Posterior vena cava (tissue), 2 donors: ENCODE results near the gene RTN4RL2. TPM values are rescaled to one million over a fixed set of nuclear protein-coding genes. Genes with fewer than 3 reads are reported as not detected.

ENCODE experiments used
- DNase-seq: peaks from one replicate; pipeline ENCODE4 v3.0.0-alpha.2; 2020; ENCODE audit warnings: low spot score
- intact Hi-C, 2 donors: fragments of 100-400 bp; cut with DNase I; formaldehyde crosslinking; loops; one replicate each; pipeline versions ENCODE4 v1.14.1 to v1.14.2; 2022 to 2023
- total RNA-seq, 2 donors: library from RNA; stranded (reverse); fragmentation: NEBNext Ultra II Directional; extraction: Animal tissue kit (Norgen Biotek cat#: 25700); gene quantifications; one replicate each; pipeline ENCODE4 v1.2.1, GENCODE V29; 2021
- donor health status: DM: yes; HTN: yes; CAD: no.
- donor health status: DM: yes; HTN: yes; CAD: no.

The RTN4RL2 gene
- total RNA-seq, 2 donors from 2014 or later, result 2.0 to 2.9 TPM

DNA sequence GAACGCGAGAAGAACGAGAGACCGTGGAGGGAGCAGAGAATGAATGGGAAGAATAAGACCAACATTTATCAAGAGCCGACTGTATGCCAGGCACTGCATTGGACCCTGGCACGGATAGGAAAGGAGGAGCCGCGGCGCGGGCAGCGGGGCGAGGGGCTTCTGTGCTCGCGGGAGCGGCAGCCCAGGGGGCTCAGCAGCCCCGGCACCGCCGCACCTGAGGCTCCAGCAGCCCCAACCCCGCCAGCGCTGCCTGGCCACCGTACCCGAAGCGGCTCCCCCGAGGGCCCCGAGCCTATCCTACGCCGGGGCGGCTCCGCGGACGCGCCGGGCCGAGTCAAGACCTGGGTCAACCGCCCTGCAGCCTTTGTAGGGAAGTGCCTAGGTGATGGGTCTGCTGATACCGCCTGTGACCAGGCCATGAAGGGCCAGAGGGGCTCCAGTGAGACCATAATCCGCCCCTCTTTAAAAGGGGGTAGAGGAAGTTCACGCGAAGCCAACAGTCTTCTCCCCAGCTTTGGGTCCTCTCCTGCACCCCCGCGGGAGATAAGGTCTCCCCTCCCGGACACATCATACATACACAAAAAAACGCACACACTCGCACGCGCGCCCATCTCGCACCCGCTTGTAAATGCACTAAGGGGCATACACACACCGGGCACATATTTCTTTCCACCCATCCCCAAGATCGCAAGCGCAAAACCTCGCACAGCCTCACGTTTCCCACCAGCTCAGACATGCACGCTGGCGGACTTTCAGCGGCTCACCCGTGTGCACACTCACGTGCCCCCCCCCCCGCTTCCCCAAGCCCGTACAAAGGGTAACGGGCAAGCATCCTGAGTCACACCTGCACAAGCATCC is 935 bp upstream of the RTN4RL2 start:
- intact Hi-C loops, result loop anchor here (2.0 to 10.0 kb wide), 3 partner anchors 65 to 185 kb away; partner anchors contain the start of gene YPEL4 (in 1 of the 2)
- no peak for DNase-seq

- intact Hi-C loops, result loop anchor here in 1 of 2 donors (10.0 kb wide), 1 partner anchor 64 kb away; no protein-coding TSS in a partner anchor
- DNase-seq, result no peak
Observed at GRCh38 chr11:57460758-57461749, 726 bp downstream of the RTN4RL2 start.

DNA sequence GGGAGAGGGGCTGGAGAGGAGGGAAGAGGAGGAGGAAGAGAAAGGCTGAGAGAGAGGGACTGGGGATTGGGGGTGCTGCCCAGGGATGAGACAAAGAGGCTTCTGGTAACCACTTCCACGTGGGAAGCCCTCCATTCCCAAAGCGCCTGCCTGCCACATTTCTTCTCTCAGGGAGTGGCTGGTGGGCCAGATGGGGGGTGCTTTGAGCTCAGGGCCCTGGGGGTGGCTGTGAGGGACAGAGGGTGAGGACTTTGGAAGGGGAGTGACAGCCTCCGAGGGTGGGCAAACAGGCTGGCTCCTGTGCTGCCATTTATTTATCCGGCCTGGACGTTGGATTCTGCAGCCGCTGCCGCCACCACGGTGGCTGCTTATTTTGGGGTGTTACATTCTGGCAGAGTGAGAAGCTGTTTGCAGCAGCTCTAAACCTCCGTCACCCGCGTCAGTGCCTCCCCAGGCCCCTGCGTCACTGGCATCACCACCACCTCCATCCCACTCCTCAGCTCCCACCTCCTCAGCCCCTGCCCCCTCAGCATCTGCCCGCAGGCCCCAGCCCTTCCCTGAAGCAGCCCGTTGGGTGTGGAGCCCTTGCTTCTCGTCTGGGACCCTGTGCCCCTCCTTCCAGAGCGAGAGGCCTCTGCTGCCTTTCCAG is 1.6 kb downstream of the RTN4RL2 start:
- intact Hi-C loops, result loop anchor here in 1 of 2 donors (10.0 kb wide), 1 partner anchor 63 kb away; no protein-coding TSS in a partner anchor
- no peak for DNase-seq

DNA sequence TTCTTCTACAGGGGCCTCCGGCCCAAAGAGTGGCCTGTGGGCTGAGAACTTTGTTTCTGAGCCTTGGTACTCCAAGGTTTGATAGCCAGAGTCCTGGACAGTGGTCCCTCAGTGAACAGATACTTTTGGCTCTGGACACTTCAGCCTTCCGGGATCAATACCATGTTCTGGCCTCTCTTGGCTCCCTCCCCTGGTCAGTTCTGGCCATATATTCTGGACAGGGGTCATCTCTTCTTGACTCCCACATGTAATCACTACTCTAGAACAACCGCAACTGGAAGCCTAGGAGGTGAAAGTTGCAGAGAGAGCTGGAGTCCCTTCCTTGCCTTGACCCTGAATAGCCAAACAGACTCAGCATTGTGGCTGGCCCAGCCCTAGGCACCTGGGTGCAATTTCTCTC is 2.3 kb downstream of the RTN4RL2 start:
- intact Hi-C loops, result loop anchor here in 1 of 2 donors (10.0 kb wide), 1 partner anchor 62 kb away; no protein-coding TSS in a partner anchor
- no peak for DNase-seq

- intact Hi-C loops, result loop anchor here in 1 of 2 donors (10.0 kb wide), 1 partner anchor 61 kb away; no protein-coding TSS in a partner anchor
- no peak for DNase-seq
Observed at GRCh38 chr11:57463671-57464538, 3.6 kb downstream of the RTN4RL2 start.

- no peak for DNase-seq
- intact Hi-C loops, result loop anchor here in 1 of 2 donors (10.0 kb wide), 1 partner anchor 60 kb away; no protein-coding TSS in a partner anchor
Observed at GRCh38 chr11:57464539-57465181, 4.3 kb downstream of the RTN4RL2 start.

GRCh38 chr11:57466680-57467079 is 6.4 kb downstream of the RTN4RL2 start:
- DNase-seq, result no peak
- intact Hi-C loops, result loop anchor here in 1 of 2 donors (10.0 kb wide), 1 partner anchor 58 kb away; no protein-coding TSS in a partner anchor

- intact Hi-C loops, result loop anchor here in 1 of 2 donors (10.0 kb wide), 1 partner anchor 57 kb away; no protein-coding TSS in a partner anchor
- DNase-seq, result no peak
Observed at GRCh38 chr11:57467508-57468157, 7.3 kb downstream of the RTN4RL2 start.

GRCh38 chr11:57468276-57468675 is 7.9 kb downstream of the RTN4RL2 start:
- intact Hi-C loops, result loop anchor here in 1 of 2 donors (10.0 kb wide), 1 partner anchor 57 kb away; no protein-coding TSS in a partner anchor
- DNase-seq, result no peak

DNA sequence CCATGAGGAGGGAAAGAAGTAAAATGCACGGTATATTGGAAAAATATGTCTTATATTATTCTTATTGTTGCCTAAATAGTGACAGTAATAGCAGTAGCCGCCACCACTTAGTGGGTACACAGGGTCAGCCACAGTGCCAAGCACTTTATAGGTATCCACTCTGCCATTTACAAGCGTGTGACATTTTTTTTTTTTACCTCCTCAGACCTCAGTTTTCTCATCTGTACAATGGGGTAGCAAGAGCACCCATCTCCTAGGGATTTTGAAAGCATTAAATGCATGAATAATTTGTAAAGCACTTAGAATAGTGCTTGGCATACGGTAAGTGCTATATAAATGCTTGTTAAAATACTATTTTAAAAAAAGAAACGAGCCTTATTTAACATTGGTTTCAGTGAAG is 8.9 kb downstream of the RTN4RL2 start:
- intact Hi-C loops, result loop anchor here in 1 of 2 donors (10.0 kb wide), 1 partner anchor 56 kb away; no protein-coding TSS in a partner anchor
- no peak for DNase-seq

- intact Hi-C loops, result no loop called here
- no peak for DNase-seq
Observed at GRCh38 chr11:57471496-57471895, 11.2 kb downstream of the RTN4RL2 start.

- intact Hi-C loops, result no loop called here
- no peak for DNase-seq
Observed at GRCh38 chr11:57473285-57473841, 13.0 kb downstream of the RTN4RL2 start.

GRCh38 chr11:57474017-57474802 is 13.9 kb downstream of the RTN4RL2 start:
- DNase-seq, result no peak
- intact Hi-C loops, result no loop called here

DNA sequence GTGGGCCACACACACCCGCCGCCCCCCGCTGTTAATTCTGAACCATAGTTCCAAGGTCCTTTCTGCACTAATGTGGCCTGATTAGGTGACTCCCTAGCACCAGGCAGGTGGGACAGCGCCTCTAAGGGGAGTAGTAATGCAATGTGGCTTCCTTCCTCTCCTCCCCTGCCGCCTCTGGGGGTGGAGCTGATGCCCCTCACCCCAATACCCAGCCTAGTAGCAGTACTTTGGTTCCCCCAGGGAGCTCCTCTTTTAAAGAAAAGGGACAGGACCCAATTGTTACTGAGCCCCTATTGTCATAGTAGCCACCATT is 14.4 kb downstream of the RTN4RL2 start:
- DNase-seq, result no peak
- intact Hi-C loops, result no loop called here

GRCh38 chr11:57475191-57475590 is 14.9 kb downstream of the RTN4RL2 start:
- DNase-seq, result no peak
- intact Hi-C loops, result no loop called here

GRCh38 chr11:57475671-57476046 is 15.3 kb downstream of the RTN4RL2 start:
- intact Hi-C loops, result no loop called here
- no peak for DNase-seq
